GM12891 (cell line): ENCODE data around the gene GKN2.
"Not testable (repeated sequence)": the region's sequence is repeated elsewhere in the genome, so short reads cannot be mapped to it uniquely, and the experiment has no call there.

Source experiments
- DNase-seq: peaks from one replicate; pipeline ENCODE4 v3.0.0; 2011; ENCODE audit warnings: low spot score; ENCODE audit not compliant: insufficient read length
- FAIRE-seq: peaks from 2 replicates; lab custom pipeline; 2011; peaks lifted over from hg19 to GRCh38; lab: Jason Lieb, UNC
- PAX5 ChIP-seq: IDR thresholded peaks from 2 replicates; pipeline ENCODE4 v1.6.1; 2011; ENCODE audit warnings: low read length, moderate library complexity, mild to moderate bottlenecking; ENCODE audit not compliant: insufficient read depth, severe bottlenecking
- POLR2A ChIP-seq: IDR thresholded peaks from 2 replicates; pipeline ENCODE4 v1.6.1; 2011; ENCODE audit warnings: low read depth, low read length, control low read depth
- POLR2AphosphoS5 ChIP-seq: IDR thresholded peaks from 2 replicates; pipeline ENCODE4 v1.6.1; 2011; ENCODE audit warnings: low read depth, low read length, control low read depth
- POU2F2 ChIP-seq: IDR thresholded peaks from 2 replicates; pipeline ENCODE4 v1.6.1; 2011; ENCODE audit warnings: low read depth, mild to moderate bottlenecking, control low read depth, low read length, moderate library complexity
- SPI1 ChIP-seq: IDR thresholded peaks from 2 replicates; pipeline ENCODE4 v1.6.1; 2011; ENCODE audit warnings: low read depth, low read length, control low read depth
- TAF1 ChIP-seq: IDR thresholded peaks from 2 replicates; pipeline ENCODE4 v1.6.1; 2011; ENCODE audit warnings: low read depth, low read length, control low read depth

Gene GKN2

DNA sequence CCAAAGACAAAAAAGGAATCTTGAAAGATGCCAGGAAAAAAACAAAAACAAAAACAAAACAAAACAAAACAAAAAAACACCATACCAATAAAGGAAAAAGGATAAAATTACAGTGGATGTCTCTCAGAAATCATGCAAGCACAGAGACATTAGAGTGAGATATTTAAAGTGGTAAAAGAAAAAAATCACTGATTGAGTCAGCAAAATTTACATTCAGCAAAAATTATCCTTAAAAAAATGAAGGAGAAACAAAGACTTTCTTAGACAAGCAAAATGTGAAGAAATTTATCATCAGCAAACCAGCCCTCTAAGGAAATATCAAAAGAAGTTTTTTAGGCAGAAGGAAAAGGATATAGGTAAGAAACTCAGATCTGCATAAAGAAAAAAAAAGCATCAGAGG, 11.6 kb upstream of the GKN2 start:
- DNase-seq (no peak), FAIRE-seq (no peak)
- no peak for TF ChIP-seq POLR2A
- no peak for TF ChIP-seq SPI1
- TF ChIP-seq POU2F2: no peak
- no peak for TF ChIP-seq POLR2AphosphoS5
- TF ChIP-seq PAX5: no peak
- no peak for TF ChIP-seq TAF1

DNA sequence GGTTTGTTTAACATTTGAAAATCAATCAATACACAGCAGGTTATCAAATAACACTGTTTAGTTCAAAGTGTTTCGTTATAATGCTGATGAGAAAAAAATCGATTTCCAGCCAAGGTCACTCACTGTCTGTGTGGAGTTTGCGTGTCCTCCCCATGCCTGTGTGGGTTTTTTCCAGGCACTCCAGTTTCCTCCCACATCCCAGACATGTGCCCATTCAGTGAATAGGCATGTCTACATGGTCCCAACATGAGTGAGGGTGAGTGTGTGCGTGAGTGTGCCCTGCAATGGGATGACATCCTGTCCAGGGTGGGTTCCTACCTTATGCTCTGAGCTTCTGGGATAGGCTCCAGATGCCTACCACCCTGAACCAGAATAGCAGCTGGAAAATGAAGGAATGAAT, 8.7 kb upstream of the GKN2 start:
- no peak for TF ChIP-seq POLR2AphosphoS5
- TF ChIP-seq POU2F2: no peak
- no peak for TF ChIP-seq PAX5
- no peak for TF ChIP-seq TAF1
- TF ChIP-seq POLR2A: no peak
- no peak for TF ChIP-seq SPI1
- DNase-seq: no peak
- peak; percentile 20 for FAIRE-seq

DNA sequence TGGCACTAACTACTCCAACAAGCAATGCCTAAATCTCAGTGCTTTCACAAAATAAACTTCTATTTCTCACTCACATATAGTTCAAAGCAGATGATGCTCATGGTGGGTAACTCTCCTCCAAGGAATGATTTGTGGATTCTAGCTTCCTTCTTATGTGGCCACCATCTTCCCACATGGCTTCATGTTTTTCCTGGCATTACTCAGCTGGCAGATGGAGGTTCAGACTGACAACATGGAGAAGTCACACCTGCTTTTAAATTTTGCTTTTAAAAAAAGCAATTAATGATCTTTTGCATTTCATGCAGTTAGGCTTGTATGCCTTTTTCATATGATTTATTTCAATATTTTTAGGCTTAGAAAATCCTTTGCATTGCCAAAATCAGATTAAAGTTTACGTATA, 6.3 kb upstream of the GKN2 start:
- DNase-seq: no peak
- FAIRE-seq: no peak
- no peak for TF ChIP-seq PAX5
- no peak for TF ChIP-seq POLR2AphosphoS5
- no peak for TF ChIP-seq POU2F2
- TF ChIP-seq POLR2A: no peak
- TF ChIP-seq SPI1: no peak
- no peak for TF ChIP-seq TAF1

DNA sequence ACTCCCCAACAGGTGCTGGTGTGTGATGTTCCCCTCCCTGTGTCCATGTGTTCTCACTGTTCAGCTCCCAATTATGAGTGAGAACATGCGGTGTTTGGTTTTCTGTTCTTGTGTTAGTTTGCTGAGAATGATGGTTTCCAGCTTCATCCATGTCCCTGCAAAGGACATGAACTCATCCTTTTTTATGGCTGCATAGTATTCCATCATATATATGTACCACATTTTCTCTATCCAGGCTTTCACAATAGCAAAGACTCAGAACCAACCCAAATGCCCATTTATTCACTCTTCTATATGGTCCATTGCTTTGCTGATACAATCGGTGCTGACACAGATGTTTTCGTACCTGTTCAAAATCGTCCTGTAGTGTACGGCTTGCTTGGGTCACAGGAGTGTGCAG, 2.7 kb upstream of the GKN2 start:
- not testable (repeated sequence) for DNase-seq, FAIRE-seq

DNA sequence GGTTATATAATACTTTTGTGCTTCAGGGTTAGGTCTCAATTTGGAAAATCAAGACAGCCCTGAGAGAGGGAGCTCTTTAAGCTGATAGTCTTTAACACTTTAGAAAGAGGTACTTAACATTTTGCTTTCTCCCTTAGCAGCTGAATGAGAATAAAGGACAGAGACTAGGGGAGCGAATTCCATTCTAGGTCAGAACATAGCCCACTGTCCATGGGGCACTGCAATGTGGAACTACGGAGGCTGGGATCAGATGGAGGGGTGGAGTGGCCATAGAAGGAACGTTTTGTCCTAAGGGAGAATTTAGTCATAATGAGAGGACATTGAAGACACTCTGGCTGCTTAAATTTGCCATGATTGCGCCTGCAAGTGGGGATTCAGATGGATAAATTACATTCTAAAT, 794 bp downstream of the GKN2 start:
- TF ChIP-seq POU2F2 (no peak), TAF1 (no peak), SPI1 (no peak), POLR2AphosphoS5 (no peak), POLR2A (no peak), PAX5 (no peak)
- DNase-seq (no peak), FAIRE-seq (no peak)

DNA sequence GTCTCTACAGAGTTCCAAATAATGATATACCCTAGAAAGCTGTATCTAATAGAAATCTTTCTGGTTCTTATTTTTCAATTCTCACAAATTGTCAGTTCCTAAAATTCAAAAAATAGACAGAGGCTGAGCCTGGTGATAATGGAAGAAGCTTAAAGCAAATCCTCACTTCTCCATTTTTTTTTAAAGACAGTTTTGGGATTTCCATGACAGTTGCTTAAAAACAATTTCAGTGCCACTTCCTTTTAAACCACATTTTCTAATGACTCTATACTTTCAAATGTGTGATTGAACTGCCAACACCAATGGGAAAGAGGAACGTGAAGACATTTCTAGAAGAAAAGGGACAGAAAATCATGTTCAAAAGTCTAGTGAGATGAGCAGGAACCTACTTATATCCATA, 4.0 kb downstream of the GKN2 start:
- DNase-seq (no peak), FAIRE-seq (no peak)
- TF ChIP-seq PAX5 (no peak), TAF1 (no peak), POLR2AphosphoS5 (no peak), POU2F2 (no peak)

DNA sequence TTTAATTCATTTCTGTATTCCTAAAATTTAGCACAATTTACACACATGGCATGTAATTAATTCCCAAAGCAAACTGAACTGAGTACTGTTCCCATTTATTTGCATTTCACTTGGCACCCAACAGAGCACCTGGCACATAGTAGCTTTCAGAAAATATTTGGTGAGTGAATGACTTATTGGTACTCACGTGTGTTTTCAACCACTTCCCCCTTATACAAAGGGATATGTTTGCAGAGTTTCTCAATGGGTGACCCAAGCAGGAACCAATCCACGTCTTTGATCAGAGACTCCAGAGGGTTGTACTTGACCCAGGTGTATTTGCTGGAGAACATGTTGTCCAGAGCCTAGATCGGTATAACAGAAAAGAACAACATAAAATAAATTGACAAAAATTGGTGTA, 6.6 kb downstream of the GKN2 start:
- DNase-seq: no peak
- no peak for FAIRE-seq
- TF ChIP-seq POLR2A: no peak
- TF ChIP-seq POLR2AphosphoS5: no peak
- TF ChIP-seq PAX5: no peak
- no peak for TF ChIP-seq POU2F2
- TF ChIP-seq TAF1: no peak
- no peak for TF ChIP-seq SPI1

DNA sequence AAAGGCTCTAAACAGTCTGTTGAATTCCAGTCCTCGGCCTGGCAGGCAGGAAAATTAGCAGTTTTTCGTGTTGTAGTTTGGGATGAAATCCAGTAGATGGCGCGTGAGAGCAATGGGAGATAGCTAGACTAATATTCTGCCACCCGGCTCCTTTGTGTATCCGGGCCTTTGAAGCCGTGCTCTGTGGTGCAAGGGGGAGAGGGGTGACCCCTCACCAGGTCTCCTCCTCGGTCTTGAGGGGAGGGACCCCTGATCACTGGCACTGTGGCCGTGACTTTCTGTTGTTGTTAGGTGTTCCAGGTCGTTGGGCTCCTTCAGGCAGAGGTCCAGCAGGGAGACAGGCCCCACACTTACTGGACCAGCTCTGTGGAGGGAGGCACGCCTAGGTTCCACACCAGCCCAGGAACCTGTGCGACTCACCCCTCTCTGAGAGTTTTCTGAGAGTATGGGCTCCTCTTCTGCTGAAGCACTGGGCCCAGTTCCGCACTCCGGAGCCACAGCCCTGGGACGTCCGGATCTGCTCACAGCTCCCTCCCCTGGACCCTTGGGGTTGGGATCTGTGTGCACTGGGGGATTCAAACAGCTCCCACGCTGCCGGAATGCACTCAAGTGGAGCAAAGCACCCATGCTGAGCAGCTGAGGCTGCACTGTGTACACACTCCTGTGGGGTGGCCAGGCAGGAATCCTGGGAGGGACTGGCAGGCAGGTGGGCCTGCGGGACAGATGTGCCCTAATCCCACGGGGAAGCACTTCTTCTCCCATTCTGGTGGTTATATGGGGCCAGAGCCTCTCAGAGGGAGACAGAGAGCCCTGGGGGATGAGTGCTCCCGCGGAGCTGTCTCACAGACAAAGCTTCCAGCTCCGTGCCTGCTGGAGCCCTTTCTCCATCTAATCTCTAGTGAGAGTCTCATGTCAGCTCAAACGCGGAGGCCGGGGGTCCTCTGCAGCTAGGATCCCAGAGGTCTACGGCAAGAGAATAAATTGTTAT, 8.8 kb downstream of the GKN2 start:
- peak; percentile 76 for FAIRE-seq
- peak; percentile 23 for DNase-seq
- TF ChIP-seq POLR2AphosphoS5 (no peak), SPI1 (no peak), POU2F2 (no peak), POLR2A (no peak), TAF1 (no peak), PAX5 (no peak)

DNA sequence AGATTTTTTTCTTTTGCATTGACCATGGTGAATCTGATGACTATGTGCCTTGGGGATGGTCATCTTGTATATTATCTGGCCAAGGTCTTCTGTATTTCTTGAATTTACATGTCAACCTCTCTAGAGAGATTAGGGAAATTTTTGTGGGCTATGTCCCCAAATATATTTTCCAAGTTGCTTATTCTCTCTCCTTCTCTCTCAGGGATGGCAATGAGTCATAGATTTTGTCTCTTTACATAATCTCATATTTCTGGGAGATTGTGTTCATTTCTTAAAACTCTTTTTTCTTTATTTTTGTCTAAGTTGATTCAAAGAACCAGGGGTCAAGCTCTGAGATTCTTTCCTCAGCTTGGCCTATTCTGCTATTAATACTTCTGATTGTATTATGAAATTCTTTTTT, 9.9 kb downstream of the GKN2 start:
- TF ChIP-seq PAX5: no peak
- no peak for TF ChIP-seq SPI1
- TF ChIP-seq POU2F2: no peak
- no peak for TF ChIP-seq TAF1
- no peak for TF ChIP-seq POLR2AphosphoS5
- no peak for TF ChIP-seq POLR2A
- no peak for FAIRE-seq
- DNase-seq: no peak

DNA sequence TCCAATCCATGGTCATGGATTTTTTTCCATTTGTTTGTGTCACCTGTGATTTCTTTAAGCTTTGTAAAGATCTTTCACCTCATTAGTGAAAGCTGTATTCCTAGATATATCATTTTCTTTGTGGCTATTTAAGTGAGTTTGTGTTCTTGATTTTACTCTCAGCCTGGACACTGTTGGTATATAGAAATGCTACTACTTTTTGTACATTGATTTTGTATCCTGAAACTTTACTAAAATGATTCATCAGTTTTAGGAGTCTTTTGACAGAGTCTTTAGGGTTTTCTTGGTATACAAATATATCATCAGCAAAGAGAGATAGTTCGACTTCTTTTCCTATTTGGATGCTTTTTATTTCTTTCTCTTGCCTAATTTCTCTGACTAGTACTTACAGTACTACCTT, 12.3 kb downstream of the GKN2 start:
- DNase-seq (no peak), FAIRE-seq (no peak)
- no peak for TF ChIP-seq SPI1
- TF ChIP-seq POLR2A: no peak
- no peak for TF ChIP-seq POLR2AphosphoS5
- no peak for TF ChIP-seq PAX5
- no peak for TF ChIP-seq TAF1
- no peak for TF ChIP-seq POU2F2
